CD4-positive, alpha-beta T cell (primary cell): Measurements from ENCODE around the gene UBP1. TPM values are rescaled to one million over a fixed set of nuclear protein-coding genes. Genes with fewer than 3 reads are reported as not detected.

Experiments
- ATAC-seq: fragments of 200-7000 bp; cut with Tn5 transposase; one replicate; pipeline ENCODE4 v1.10.0; 2022; ENCODE audit warnings: mild to moderate bottlenecking; ENCODE audit not compliant: poor library complexity
- CTCF ChIA-PET: fragments of 350-600 bp; sonication (Branson Sonifier 250); formaldehyde crosslinking; loops from one replicate; lab custom pipeline; 2021; ENCODE audit warnings: antibody characterized with exemption, inconsistent platforms; lab: Charles Lee
- POLR2A ChIA-PET: fragments of 350-600 bp; sonication (Branson Sonifier 250); formaldehyde crosslinking; loops from one replicate; lab custom pipeline; 2021; ENCODE audit warnings: antibody characterized with exemption, inconsistent platforms; lab: Charles Lee
- DNase-seq, 14 experiments: peaks; one replicate each; pipeline ENCODE4 v3.0.0-alpha.2; 2013 to 2020; ENCODE audit warnings: mixed read lengths in 2 of 14
- H3K27ac ChIP-seq, 2 donors: one replicate each; pipeline versions ENCODE4 v1.5.1 to v1.7.0; 2013; ENCODE audit warnings: low read length in 2 of 2, low read depth in 1 of 2, mild to moderate bottlenecking in 1 of 2
- H3K27me3 ChIP-seq, 2 experiments: 1 replicate in 1 of 2; 2 replicates in 1 of 2; pipeline versions ENCODE4 v1.6.1 to v1.7.0; 2013; ENCODE audit warnings: low read length in 2 of 2, control low read depth in 1 of 2, mild to moderate bottlenecking in 1 of 2, moderate library complexity in 1 of 2; ENCODE audit not compliant: insufficient read depth in 2 of 2, control insufficient read depth in 1 of 2
- H3K36me3 ChIP-seq: one replicate; pipeline ENCODE4 v1.6.1; 2013; ENCODE audit warnings: low read length, control low read depth; ENCODE audit not compliant: insufficient read depth
- H3K4me1 ChIP-seq: one replicate; pipeline ENCODE4 v1.6.1; 2013; ENCODE audit warnings: low read length, control low read depth; ENCODE audit not compliant: insufficient read depth
- H3K4me3 ChIP-seq: one replicate; pipeline ENCODE4 v1.5.1; 2013; ENCODE audit warnings: mild to moderate bottlenecking, low read length, moderate library complexity
- H3K9me3 ChIP-seq, 2 experiments: 1 replicate in 1 of 2; 2 replicates in 1 of 2; pipeline versions ENCODE4 v1.6.1 to v1.7.0; 2013; ENCODE audit warnings: low read length in 2 of 2, mild to moderate bottlenecking in 2 of 2, control low read depth in 1 of 2, moderate library complexity in 1 of 2; ENCODE audit not compliant: control insufficient read depth in 1 of 2, insufficient read depth in 1 of 2
- H3K27ac Mint-ChIP-seq: one replicate; pipeline ENCODE4 v1.8.0; 2020; ENCODE audit warnings: mixed read lengths
- H3K27me3 Mint-ChIP-seq: one replicate; pipeline ENCODE4 v1.8.0; 2021; ENCODE audit warnings: mixed read lengths
- H3K36me3 Mint-ChIP-seq: one replicate; pipeline ENCODE4 v1.8.0; 2021; ENCODE audit warnings: low read depth, mixed read lengths
- H3K4me1 Mint-ChIP-seq: one replicate; pipeline ENCODE4 v1.8.0; 2021; ENCODE audit warnings: low read depth, mixed read lengths
- H3K4me3 Mint-ChIP-seq: one replicate; pipeline ENCODE4 v1.8.0; 2020; ENCODE audit warnings: mild to moderate bottlenecking, mixed read lengths
- H3K9me3 Mint-ChIP-seq: one replicate; pipeline ENCODE4 v1.8.0; 2020; ENCODE audit warnings: mixed read lengths
- CTCF ChIP-seq: fragments of 200-600 bp; IDR thresholded peaks from one replicate; pipeline ENCODE4 v1.8.0; 2022; ENCODE audit warnings: antibody characterized with exemption, mild to moderate bottlenecking
- intact Hi-C, 2 experiments: fragments of 100-400 bp; cut with DNase I in 1 of 2; cut with micrococcal nuclease in 1 of 2; formaldehyde crosslinking; loops; one replicate each; pipeline versions ENCODE4 v1.15.1 to v1.9.0; 2023 to 2025; cut with DNase I, micrococcal nuclease
- total RNA-seq, 174 experiments: library from RNA in 2 of 174; stranded (reverse) in 2 of 174; gene quantifications; one replicate each; pipeline ENCODE4 v1.2.3 and lab custom pipeline; 2021 to 2026

UBP1 gene
- total RNA-seq, 2 experiments from 2014 or later, result 59.5 to 61.6 TPM

- H3K4me1 ChIP-seq, result no peaks in the 10 kb centered on the region
- Mint-ChIP-seq H3K4me3 (no peak overlapping the region), H3K4me1 (peaks cover 19% of the 10 kb centered on the region), H3K36me3 (peaks cover 77% of the 10 kb centered on the region), H3K27me3 (no peaks in the 10 kb centered on the region), H3K9me3 (no peaks in the 10 kb centered on the region), H3K27ac (no peak overlapping the region)
- ATAC-seq, result no peak
- no peak for DNase-seq
- peaks cover 53% of the 10 kb centered on the region for H3K36me3 ChIP-seq
- H3K27ac ChIP-seq, result no peak overlapping the region
- intact Hi-C loops, result no loop called here
- CTCF ChIA-PET, result no interaction called here
- H3K4me3 ChIP-seq, result no peak overlapping the region
- no peaks in the 10 kb centered on the region for H3K27me3 ChIP-seq
- no peaks in the 10 kb centered on the region for H3K9me3 ChIP-seq
- no peak for TF ChIP-seq CTCF
- POLR2A ChIA-PET, result no interaction called here
Measured at GRCh38 chr3:33388374-33389100, 51.7 kb downstream of the UBP1 start.

GRCh38 chr3:33386631-33387030 lies 53.6 kb downstream of the UBP1 start:
- Histone ChIP-seq H3K4me1 (no peaks in the 10 kb centered on the region), H3K9me3 (no peaks in the 10 kb centered on the region), H3K27ac (no peak overlapping the region), H3K27me3 (no peaks in the 10 kb centered on the region), H3K36me3 (peaks cover 37% of the 10 kb centered on the region), H3K4me3 (no peak overlapping the region)
- Mint-ChIP-seq H3K27ac (peak overlapping the region; percentile 55), H3K36me3 (peaks cover 58% of the 10 kb centered on the region), H3K4me3 (no peak overlapping the region), H3K4me1 (peaks cover 19% of the 10 kb centered on the region), H3K27me3 (no peaks in the 10 kb centered on the region), H3K9me3 (no peaks in the 10 kb centered on the region)
- ChIA-PET CTCF (no interaction called here), POLR2A (no interaction called here)
- DNase-seq, result no peak
- intact Hi-C loops, result no loop called here
- ATAC-seq, result no peak
- no peak for TF ChIP-seq CTCF

GRCh38 chr3:33385423-33385822 lies 54.8 kb downstream of the UBP1 start:
- Histone ChIP-seq H3K9me3 (no peaks in the 10 kb centered on the region), H3K4me3 (no peak overlapping the region), H3K27me3 (no peaks in the 10 kb centered on the region), H3K27ac (no peak overlapping the region), H3K4me1 (no peaks in the 10 kb centered on the region), H3K36me3 (peaks cover 25% of the 10 kb centered on the region)
- ATAC-seq (peak; percentile 54), DNase-seq (peak in 8 of 14 experiments; percentile 2 to 45 (median 22))
- Mint-ChIP-seq H3K9me3 (no peaks in the 10 kb centered on the region), H3K27me3 (no peaks in the 10 kb centered on the region), H3K36me3 (peaks cover 46% of the 10 kb centered on the region), H3K4me1 (peaks cover 19% of the 10 kb centered on the region), H3K4me3 (no peak overlapping the region), H3K27ac (peak overlapping the region; percentile 64)
- ChIA-PET CTCF (interaction anchor here (1.5 kb wide), 1 partner anchor 12 kb away, joined by 6 read pairs; no protein-coding TSS in a partner anchor), POLR2A (interaction anchor here (1.6 kb wide), 1 partner anchor 12 kb away, joined by 4 read pairs; no protein-coding TSS in a partner anchor)
- no peak for TF ChIP-seq CTCF
- intact Hi-C loops, result no loop called here
